Stimulated activated CD4-positive, alpha-beta T cell treated with anti-CD3 and anti-CD28 coated beads, Interleukin-1b, Interleukin-23, amount 100 ng/mL, for 48 hours (primary cell): ENCODE results near the gene SAE1.
"Not testable (repeated sequence)": the region's sequence is repeated elsewhere in the genome, so short reads cannot be mapped to it uniquely, and the experiment has no call there.

Source experiments
- DNase-seq: peaks from one replicate; pipeline ENCODE4 v3.0.0-alpha.2; 2020

Gene SAE1

DNA sequence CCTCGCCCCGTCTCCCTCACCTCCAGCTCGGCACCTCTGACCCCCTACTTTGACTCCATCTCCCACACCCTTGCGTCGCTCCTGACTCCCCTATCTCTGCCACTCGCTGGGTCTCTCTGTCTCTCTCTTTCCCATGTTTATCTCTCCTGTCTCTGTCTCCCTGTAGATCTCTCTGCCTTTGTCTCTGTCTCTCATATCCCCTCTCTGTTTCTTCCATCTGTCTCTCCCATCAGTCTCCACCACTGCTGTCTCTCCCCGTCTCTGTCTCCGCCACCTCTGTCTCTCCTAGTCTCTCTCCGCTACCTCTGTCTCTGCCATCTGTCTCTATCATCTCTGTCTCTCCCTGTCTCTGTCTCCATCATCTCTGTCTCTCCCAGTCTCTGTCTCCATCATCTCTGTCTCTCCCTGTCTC, 112.7 kb downstream of the SAE1 start:
- no peak for DNase-seq

DNA sequence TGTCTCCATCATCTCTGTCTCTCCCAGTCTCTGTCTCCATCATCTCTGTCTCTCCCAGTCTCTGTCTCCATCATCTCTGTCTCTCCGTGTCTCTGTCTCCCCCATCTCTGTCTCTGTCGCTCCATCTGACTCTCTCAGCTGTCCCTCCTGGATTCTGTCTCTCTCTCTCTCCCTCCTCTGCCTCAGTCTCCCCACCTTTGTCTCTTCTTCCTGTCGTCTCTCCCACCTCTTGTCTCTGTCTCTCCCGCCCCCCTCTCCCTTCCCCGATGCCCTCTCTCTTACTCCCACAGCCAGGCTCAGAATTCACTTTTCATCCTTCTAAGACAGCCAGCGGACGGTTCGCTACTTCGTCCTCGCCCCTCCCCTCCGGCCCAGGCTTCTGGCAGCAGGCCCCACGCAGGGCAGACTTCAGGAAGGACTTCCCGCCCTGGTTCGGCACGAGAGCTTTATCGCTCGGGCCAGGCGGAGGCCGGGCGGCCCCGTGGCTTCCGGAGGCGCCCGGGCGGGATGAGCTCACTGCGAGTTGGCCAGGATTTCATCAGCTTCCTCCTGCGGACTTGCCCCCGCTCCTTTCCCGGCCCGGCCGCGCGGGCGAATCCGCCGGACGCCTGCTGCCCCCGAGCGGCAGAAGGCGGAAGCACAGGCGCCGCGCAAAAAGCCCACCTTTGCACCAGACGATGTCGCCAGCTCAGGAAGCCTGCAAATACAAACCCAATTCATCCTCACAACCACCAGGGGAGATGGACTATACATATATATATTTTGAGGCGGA, 113.3 kb downstream of the SAE1 start:
- DNase-seq, result peak; percentile 94

DNA sequence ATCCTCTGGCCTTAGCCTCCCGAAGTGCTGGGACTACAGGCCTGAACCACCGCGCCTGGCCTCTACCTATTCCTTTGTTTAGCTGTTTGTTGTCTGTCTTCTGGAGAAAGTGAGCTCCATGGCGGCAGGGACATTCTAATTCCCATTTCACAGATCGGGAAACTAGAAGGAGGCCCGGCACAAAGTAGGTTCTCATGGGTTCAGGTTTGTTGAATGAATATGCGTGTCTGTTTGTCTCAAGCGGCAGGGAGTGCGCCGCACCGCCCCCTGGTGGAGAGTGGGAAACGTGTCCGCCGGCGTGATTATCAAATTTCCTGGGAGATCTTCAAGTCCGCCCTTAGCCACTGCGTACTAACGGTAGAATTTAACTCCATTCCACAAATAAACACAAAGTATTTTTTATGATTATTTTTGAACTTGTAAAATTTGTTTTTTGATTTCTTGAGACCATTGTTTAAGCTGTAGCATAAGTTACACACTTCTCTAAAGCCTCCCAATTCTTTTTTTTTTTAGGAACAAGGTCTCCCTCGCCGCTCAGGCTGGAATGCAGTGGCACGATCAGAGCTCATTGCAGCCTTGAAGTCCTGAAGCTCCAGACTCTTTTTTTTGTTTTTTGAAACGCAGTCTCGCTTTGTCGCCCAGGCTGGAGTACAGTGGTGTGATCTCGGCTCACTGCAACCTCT, 116.8 kb downstream of the SAE1 start:
- peak; percentile 80 for DNase-seq

DNA sequence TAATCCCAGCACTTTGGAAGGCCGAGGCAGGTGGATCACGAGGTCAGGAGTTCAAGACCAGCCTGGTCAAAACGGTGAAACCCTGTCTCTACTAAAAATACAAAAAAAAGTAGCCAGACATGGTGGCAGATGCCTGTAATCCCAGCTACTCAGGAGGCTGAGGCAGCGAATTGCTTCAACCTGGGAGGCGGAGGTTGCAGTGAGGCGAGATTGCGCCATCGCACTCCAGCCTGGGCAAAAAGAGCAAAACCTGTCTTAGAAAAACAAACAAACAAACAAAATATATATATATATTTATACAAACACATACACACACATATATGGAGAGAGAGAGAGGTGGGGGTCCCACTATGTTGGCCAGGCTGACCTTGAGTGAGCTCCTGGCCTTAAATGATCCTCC, 122.4 kb downstream of the SAE1 start:
- not testable (repeated sequence) for DNase-seq

DNA sequence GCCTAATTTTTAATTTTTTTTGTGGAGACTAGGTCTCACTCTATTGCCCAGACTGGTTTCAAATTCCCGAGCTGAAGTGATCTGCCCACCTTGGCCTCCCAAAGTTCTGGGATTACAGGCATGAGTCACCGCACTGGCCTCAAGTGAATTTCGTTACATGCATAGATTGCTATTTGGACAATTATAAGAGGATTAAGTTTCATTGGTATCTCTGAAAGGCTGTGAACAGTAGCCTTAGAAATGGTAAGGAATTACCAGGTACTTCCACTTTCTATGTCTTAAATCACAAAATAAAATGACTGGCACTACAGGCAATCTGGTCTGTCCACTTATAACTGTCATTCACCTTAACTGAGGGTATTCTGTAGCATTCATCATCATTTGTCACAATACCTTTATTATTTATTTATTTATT, 122.8 kb downstream of the SAE1 start:
- DNase-seq, result no peak

DNA sequence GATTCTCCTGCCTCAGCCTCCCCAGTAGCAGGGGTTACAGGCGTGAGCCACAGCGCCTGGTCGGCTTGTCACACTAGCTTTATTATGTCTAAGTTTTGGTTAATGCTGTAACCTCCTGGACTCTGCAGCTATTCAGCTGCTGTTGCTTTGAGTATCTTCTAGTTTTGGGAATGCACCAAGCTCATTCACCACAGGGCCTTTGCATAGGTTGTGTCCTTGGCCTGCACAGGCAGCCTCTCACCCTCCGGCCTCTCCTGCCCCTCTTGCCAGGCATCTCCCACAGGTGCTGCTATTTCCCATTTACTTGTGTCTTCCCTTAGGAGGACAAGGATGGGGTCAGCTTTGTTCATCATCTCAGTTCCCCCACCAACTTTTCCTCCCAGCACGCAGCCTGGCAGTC, 123.3 kb downstream of the SAE1 start:
- no peak for DNase-seq

DNA sequence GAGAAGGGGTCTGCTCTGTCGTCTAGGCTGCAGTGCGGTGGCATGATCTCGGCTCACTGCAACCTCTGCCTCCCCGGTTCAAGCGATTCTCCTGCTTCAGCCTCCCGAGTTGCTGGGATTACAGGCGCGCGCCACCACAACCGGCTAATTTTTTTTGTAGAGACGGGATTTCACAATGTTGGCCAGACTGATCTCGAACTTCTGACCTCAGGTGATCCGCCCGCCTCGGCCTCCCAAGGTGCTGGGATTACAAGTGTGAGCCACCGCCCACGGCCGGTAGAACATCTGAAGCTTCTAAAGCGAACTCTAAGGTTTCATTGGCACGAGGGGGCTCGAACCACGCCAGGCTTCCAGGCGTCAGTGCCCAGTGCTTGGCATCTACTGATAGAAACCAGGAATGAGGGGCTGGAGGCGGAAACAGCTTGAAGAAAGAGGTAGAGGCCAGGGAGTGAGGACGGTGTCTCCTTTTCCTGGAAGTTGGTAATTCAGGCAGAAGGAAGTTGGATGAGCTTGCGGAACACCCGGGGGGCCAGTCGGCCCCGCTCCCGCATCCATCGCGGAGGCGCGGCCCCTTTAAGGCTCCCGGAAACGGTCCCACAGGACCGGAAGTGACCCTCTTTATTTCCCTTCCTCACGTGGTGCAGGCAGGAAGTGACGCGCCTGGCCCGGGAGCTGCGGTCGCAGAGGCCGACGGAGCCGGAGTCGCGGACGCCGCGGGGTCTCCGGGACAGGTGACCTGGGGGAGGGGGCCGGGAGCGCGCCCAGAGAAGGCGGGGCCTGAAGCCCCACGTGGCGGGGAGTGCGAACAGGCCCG, 125.5 kb downstream of the SAE1 start, which contains the start of gene CCDC9:
Gene CCDC9 (plus strand): TSS at position 647 of the 814 bp plus-strand sequence. CDS start 1,876 bp downstream, outside the sequence.
- DNase-seq, result peak; percentile 98

DNA sequence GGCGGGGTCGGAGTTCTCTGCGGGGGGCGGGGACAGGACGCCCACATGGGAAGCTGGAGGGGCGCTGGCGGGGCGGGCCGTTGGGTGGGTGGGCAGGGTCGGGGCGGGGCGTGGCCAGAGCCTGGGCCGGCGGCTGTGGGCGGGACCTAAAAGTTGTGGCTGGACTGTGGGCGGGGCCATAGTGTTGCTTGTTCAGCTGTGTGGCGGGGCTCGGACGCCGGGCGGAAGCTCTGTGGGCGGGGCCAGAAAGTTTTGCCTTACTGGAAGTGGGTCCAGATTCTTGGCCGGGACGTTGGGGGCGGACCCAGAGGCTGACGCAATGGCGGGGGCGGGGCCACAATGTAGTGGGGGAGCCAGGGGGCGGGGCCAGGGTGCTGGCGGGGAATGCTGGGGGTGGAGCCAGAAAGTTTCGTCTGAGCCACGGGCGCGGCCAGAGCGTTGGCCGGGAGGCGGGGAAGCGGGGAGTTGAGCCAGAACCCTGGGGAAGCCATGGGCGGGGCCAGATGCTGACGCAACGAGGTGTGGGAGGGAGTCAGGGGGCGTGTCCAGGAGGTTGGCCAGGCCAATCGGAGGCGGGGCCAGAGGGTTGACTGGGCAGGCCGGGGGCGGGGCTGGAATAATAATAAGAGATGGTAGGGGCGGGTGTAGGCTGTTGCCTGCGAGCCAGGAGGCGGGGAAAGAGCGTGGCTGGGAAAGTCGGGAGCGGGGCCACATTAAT, 126.2 kb downstream of the SAE1 start:
- peak; percentile 100 for DNase-seq

DNA sequence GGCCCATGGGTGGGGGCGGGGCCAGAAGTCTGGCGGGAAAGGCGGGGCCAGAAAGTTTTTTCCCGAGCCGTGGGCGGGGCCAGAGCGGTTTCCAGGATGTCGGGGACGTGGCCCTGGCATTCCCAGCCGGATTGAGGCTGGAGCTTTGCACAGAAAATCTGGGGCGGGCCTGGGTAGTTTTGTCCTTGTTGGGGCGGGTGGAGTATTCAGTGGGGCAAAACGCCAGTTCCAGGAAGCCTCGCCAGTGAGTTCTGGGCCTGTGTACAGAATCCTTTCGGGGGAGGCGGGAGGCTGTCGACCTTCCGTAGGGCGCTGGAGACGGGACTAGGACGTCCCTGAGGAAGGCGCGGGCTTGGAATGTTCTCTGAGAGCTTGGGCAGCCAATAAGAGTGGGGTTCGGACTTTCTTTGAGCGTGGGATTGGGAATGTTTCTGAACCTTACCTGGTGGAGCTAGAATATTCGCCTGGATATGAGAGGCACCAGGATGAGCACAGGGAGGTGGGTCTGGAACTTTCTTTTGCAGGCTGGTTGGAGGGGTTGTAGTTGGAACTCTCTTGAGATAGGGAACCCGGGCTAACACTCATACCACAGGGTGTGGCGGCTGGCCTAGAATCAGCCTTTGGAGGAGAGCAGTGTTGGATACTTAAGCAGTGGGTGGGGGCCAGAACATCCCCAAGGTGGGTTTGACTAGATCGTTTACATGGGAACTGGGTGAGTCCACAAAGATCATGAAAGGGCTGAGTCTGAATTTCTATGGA, 127.0 kb downstream of the SAE1 start:
- no peak for DNase-seq

DNA sequence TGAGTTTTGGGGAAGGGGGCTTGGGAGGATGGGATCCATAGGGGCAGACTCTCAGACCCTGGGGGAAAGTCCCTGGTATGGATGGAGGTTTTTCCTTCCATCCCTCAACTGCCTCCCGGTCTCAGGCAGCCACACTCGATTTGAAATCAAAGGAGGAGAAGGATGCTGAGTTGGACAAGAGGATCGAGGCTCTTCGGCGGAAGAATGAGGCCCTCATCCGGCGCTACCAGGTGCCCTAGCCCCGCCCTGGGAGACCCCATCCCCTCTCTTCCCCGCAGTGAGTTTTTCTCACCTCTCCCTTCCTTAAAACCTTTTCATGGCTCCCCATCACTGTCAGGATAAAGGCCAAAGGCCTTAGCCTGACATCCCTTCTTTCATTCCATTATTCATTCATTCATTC, 127.8 kb downstream of the SAE1 start:
- DNase-seq, result no peak

DNA sequence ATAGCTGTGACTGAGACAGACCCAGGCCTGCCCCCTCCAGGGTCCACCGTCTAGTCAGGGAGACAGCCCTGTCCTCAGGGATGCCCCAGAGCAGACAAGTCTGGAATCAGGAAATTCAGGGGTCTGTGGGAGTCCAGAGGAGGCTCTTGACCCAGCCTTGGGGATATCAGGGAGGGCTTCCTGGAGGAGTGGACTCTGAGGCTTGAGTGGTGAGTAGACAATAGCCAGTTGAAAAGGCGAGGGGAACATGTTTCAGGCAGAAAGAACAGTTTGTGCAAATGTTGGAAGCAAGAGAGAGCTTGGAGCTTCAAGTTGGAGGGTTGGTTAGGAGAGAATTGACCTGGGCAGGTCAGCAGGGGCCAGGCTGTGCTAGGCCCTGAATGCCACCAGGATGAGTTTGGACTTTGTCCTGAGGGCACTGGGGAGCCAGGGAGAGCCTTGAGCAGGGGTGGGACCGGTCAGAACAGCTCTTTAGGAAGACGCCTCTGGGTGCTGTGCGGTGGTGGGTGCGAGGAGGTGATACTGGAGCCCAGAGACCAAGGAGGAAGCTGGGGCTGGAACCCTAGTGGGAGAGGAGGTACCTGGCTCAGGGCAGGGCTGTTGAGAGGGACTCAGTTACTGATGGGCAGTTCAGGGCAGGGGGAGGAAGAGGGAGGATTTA, 128.4 kb downstream of the SAE1 start:
- no peak for DNase-seq
